SK-N-MC (cell line): ENCODE data around the gene ICA1L.

ENCODE experiments used
- EZH2 ChIP-seq: fragments of 200-600 bp; sonication (generic); IDR thresholded peaks from one replicate; pipeline ENCODE4 v1.6.1; 2017; ENCODE audit warnings: antibody characterized with exemption
- FOXP2 ChIP-seq: optimal IDR thresholded peaks from 2 replicates; pipeline ENCODE3; 2011; ENCODE audit warnings: mild to moderate bottlenecking, moderate library complexity; ENCODE audit not compliant: insufficient read depth; ENCODE audit errors: extremely low read length, control extremely low read depth

GRCh38 chr2:202842690-202843089 lies 28.9 kb downstream of the ICA1L start:
- TF ChIP-seq FOXP2 (no peak), EZH2 (no peak)
